NT2/D1 (cell line): ENCODE measurements around the gene CCDC184.

Experiments used
- SUZ12 ChIP-seq: IDR thresholded peaks from 2 replicates; pipeline ENCODE4 v1.6.1; 2011; ENCODE audit not compliant: insufficient read length, insufficient read depth; ENCODE audit errors: extremely low read depth
- YY1 ChIP-seq: IDR thresholded peaks from 2 replicates; pipeline ENCODE4 v1.6.1; 2011; ENCODE audit not compliant: insufficient read length, insufficient read depth
- ZNF274 ChIP-seq: IDR thresholded peaks from 2 replicates; pipeline ENCODE4 v1.6.1; 2011; ENCODE audit warnings: mild to moderate bottlenecking, low read depth, low read length

DNA sequence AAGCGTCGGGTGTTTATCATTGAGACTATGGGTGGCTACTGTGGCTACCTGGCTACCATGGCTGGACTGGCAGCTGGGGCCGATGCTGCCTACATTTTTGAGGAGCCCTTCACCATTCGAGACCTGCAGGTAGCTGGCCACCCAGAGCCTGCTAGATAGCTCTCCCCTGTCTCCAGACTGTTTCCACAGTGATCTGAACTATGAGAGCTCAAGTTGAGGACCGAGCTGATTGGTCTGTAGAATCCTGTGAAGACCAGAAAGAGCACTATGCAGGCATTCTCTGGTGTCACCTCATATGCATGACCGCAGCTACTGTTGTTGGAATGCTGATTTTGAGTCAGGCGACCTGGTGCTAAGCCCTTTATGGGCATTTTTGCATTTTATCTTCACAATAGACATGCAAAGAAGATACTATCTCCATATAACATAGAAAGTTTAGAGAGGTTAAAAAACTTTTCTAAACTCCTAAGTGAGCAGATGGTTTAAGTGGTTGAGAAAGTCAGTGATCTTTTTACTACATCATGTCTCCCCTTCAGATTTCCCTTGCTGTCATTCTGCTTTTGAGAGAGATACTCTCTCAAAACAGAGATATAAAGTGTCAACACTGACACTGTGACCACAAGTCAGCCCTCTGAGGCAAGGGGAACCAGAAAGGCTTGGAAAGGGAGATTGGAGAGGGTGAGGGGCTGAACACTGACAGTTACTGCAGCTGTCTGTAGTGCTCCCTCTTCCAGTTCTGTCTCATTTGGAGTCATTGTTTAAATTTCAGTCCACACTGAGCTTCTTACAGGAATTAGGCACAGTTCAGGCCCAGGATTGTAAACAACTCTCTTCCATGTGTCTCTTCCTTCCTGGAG, 40.4 kb upstream of the CCDC184 start:
- no peak for TF ChIP-seq YY1
- no peak for TF ChIP-seq SUZ12
- TF ChIP-seq ZNF274, result no peak
